ENCODE data around the gene CDH15.
"Not testable (repeated sequence)": the region's sequence is repeated elsewhere in the genome, so short reads cannot be mapped to it uniquely, and the experiment has no call there.

Gene CDH15

GRCh38 chr16:89188471-89189357 lies 17.2 kb downstream of the CDH15 start:
- DNase-seq = not testable (repeated sequence)

- DNase-seq = no peak
Measured at GRCh38 chr16:89189358-89190025, 17.9 kb downstream of the CDH15 start.

- no peak for DNase-seq
Measured at GRCh38 chr16:89190150-89190958, 18.8 kb downstream of the CDH15 start.

GRCh38 chr16:89191033-89191900 lies 19.7 kb downstream of the CDH15 start:
- no peak for DNase-seq

GRCh38 chr16:89191901-89192185 lies 20.3 kb downstream of the CDH15 start:
- DNase-seq = no peak

GRCh38 chr16:89192186-89192955 lies 20.8 kb downstream of the CDH15 start:
- DNase-seq = not testable (repeated sequence)

- DNase-seq = no peak
Measured at GRCh38 chr16:89192956-89193575, 21.5 kb downstream of the CDH15 start.

- DNase-seq = no peak
Measured at GRCh38 chr16:89193576-89194293, 22.2 kb downstream of the CDH15 start.

GRCh38 chr16:89194340-89195311 lies 23.1 kb downstream of the CDH15 start:
- DNase-seq = no peak

GRCh38 chr16:89195521-89196171 lies 24.1 kb downstream of the CDH15 start:
- no peak for DNase-seq

GRCh38 chr16:89197033-89197632 lies 25.6 kb downstream of the CDH15 start:
- no peak for DNase-seq

GRCh38 chr16:89197633-89198416 lies 26.3 kb downstream of the CDH15 start:
- no peak for DNase-seq

- no peak for DNase-seq
Measured at GRCh38 chr16:89198417-89199240, 27.1 kb downstream of the CDH15 start.

GRCh38 chr16:89199241-89200123 lies 27.9 kb downstream of the CDH15 start:
- no peak for DNase-seq

- DNase-seq = no peak
Measured at GRCh38 chr16:89200124-89200849, 28.7 kb downstream of the CDH15 start, which contains the start of gene SLC22A31. Gene SLC22A31, minus strand, starts transcription at chr16:89200537. Its CDS starts 36 bp downstream, at chr16:89200501.
